ENCODE data around the gene POFUT1. TPM values are rescaled to one million over a fixed set of nuclear protein-coding genes. Genes with fewer than 3 reads are reported as not detected.
"Not testable (repeated sequence)": the region's sequence is repeated elsewhere in the genome, so short reads cannot be mapped to it uniquely, and the experiment has no call there.

The POFUT1 gene
- polyA plus RNA-seq, 2 of the 4 experiments (the other 2 are of a cell fraction): 29.6 to 43.9 TPM

DNA sequence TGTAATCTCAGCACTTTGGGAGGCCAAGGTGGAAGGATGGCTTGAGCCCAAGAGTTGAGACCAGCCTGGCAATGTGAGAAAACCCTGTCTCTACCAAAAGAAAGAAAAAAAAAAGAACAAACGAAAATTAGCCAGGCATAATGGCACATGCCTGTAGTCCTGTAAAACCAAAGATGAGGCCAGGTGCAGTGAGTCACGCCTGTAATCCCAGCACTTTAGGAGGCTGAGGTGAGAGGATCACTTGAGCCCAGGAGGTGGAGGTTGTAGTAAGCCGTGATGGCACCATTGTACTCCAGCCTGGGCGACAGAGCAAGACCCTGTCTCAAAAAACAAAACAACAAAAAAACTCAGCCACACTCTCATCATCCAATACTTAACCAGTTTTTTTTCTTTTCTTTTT lies 37.3 kb downstream of the POFUT1 start:
- 73% methylated on average over 4 of the region's 4 CpGs for WGBS (ENCODE audit: missing lambda C conversion rate)
- H3K4me1 ChIP-seq: peaks cover 7% of the 10 kb centered on the region; the same call in 2 of the 3 replicates
- no peak for ATAC-seq
- TF ChIP-seq CBX8 (IDR thresholded peaks at IDR 0.05) (no peak), PBX3 (IDR thresholded peaks at IDR 0.05) (no peak), RAD21 (conservative IDR thresholded peaks at IDR 0.05 in 1 of 2, IDR thresholded peaks at IDR 0.05 in 1 of 2) (no peak), ZFP36 (IDR thresholded peaks at IDR 0.05; ENCODE audit: borderline replicate concordance, partially characterized antibody) (no peak), POLR2AphosphoS2 (conservative IDR thresholded peaks at IDR 0.05; ENCODE audit: low read length) (no peak), TFCP2L1 (CRISPR knock-in tag; IDR thresholded peaks at IDR 0.05) (no peak)
- no peak overlapping the region for H3K4me3 ChIP-seq
- no peaks in the 10 kb centered on the region for H3K9me3 ChIP-seq
- ChIA-PET CTCF (interaction anchor here (1.2 to 1.3 kb wide), 2 partner anchors 11 to 33 kb away, joined by 3 read pairs; no protein-coding TSS in a partner anchor), POLR2A (no interaction called here)
- DNase-seq (ENCODE audit: low read depth in 1 of 2, low spot score in 1 of 2): no peak
- no peak overlapping the region for H3K4me2 ChIP-seq
- FAIRE-seq: no peak
- H3K27ac ChIP-seq: no peak overlapping the region

GRCh38 chr20:32246208-32246607 lies 38.5 kb downstream of the POFUT1 start:
- CTCF ChIA-PET: interaction anchor here (1.3 kb wide), 1 partner anchor 14 kb away, joined by 3 read pairs; no protein-coding TSS in a partner anchor
- H3K27ac ChIP-seq; H3K9me3 ChIP-seq; H3K4me1 ChIP-seq; ATAC-seq; POLR2A ChIA-PET; H3K4me2 ChIP-seq; FAIRE-seq; H3K4me3 ChIP-seq; DNase-seq (ENCODE audit: low read depth in 1 of 2, low spot score in 1 of 2): not testable (repeated sequence)
- 97% methylated on average over 5 of the region's 5 CpGs for WGBS (ENCODE audit: missing lambda C conversion rate)

DNA sequence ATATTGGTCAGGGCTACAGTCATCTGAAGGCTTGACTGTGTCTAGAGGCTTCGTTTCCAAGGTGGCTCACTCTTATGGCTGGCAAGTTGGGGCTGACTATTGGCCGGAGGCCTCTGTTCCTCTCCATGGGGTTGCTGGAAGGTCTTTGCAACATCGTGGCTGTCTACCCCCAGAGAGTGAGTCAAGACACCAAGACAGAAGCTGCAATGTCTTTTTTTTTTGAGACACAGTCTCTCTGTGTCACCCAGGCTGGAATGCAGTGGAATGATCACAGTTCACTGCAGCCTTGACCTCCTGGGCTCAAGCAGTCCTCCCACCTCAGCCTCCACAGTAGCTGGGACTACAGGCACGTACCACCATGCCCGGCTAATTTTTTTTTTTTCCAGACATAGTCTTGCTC lies 40.4 kb downstream of the POFUT1 start:
- CTCF ChIA-PET: interaction anchor here (0.7 kb wide), 2 partner anchors 397 to 425 kb away, joined by 3 read pairs; no protein-coding TSS in a partner anchor
- no peak for TF ChIP-seq FOSB (CRISPR knock-in tag; IDR thresholded peaks at IDR 0.05)
- no peak for TF ChIP-seq KDM1A (IDR thresholded peaks at IDR 0.05; ENCODE audit: low read depth)
- TF ChIP-seq NPAS2 (CRISPR knock-in tag; IDR thresholded peaks at IDR 0.05; ENCODE audit: borderline replicate concordance): no peak
- TF ChIP-seq FOXS1 (CRISPR knock-in tag; IDR thresholded peaks at IDR 0.05): no peak
- no peak for TF ChIP-seq CBX8 (IDR thresholded peaks at IDR 0.05)
- TF ChIP-seq MYC (IDR thresholded peaks at IDR 0.05; ENCODE audit: borderline replicate concordance, low read length): no peak
- no peak for TF ChIP-seq NFE2L2 (conservative IDR thresholded peaks at IDR 0.05; ENCODE audit: low read length)
- TF ChIP-seq, protein P1, sequence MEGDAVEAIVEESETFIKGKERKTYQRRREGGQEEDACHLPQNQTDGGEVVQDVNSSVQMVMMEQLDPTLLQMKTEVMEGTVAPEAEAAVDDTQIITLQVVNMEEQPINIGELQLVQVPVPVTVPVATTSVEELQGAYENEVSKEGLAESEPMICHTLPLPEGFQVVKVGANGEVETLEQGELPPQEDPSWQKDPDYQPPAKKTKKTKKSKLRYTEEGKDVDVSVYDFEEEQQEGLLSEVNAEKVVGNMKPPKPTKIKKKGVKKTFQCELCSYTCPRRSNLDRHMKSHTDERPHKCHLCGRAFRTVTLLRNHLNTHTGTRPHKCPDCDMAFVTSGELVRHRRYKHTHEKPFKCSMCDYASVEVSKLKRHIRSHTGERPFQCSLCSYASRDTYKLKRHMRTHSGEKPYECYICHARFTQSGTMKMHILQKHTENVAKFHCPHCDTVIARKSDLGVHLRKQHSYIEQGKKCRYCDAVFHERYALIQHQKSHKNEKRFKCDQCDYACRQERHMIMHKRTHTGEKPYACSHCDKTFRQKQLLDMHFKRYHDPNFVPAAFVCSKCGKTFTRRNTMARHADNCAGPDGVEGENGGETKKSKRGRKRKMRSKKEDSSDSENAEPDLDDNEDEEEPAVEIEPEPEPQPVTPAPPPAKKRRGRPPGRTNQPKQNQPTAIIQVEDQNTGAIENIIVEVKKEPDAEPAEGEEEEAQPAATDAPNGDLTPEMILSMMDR (IDR thresholded peaks at IDR 0.05): no peak
- TF ChIP-seq TP53 (CRISPR knock-in tag; IDR thresholded peaks at IDR 0.05): no peak
- TF ChIP-seq BHLHE40 (IDR thresholded peaks at IDR 0.05; ENCODE audit: low read depth, low read length): no peak
- TF ChIP-seq MAFK (IDR thresholded peaks at IDR 0.05; ENCODE audit: partially characterized antibody): no peak
- TF ChIP-seq RAD21 (conservative IDR thresholded peaks at IDR 0.05 in 1 of 2, IDR thresholded peaks at IDR 0.05 in 1 of 2): no peak
- TF ChIP-seq MAZ (IDR thresholded peaks at IDR 0.05; ENCODE audit: borderline replicate concordance, low read depth, low read length): no peak
- TF ChIP-seq E2F6 (IDR thresholded peaks at IDR 0.05; ENCODE audit: borderline replicate concordance, low read depth): no peak
- TF ChIP-seq ESRRA (IDR thresholded peaks at IDR 0.05; ENCODE audit: borderline replicate concordance, low read length): no peak
- H3K4me1 ChIP-seq: peaks cover 7% of the 10 kb centered on the region; the same call in 2 of the 3 replicates
- ATAC-seq (no peak; a peak in 1 of 6 replicates), DNase-seq (ENCODE audit: low read depth in 1 of 2, low spot score in 1 of 2) (no peak), FAIRE-seq (no peak)
- H3K4me2 ChIP-seq: no peak overlapping the region
- H3K4me3 ChIP-seq: no peak overlapping the region
- 78% methylated on average over 4 of the region's 5 CpGs for WGBS (ENCODE audit: missing lambda C conversion rate)
- H3K9me3 ChIP-seq: no peaks in the 10 kb centered on the region
- no peak overlapping the region for H3K27ac ChIP-seq
- POLR2A ChIA-PET: no interaction called here

Data from A549 (cell line).